Mammary epithelial cell (primary cell): Measurements from ENCODE around the gene HOXD12.

Source experiments
- CTCF ChIP-seq, 2 donors: IDR thresholded peaks in 1 of 2; conservative IDR thresholded peaks in 1 of 2; 2 replicates each; pipeline ENCODE4 v1.5.1; 2011 to 2012; ENCODE audit warnings: inconsistent platforms in 2 of 2, low read length in 2 of 2, mild to moderate bottlenecking in 2 of 2, control low read depth in 1 of 2, low read depth in 1 of 2; ENCODE audit not compliant: insufficient read depth in 1 of 2; ENCODE audit errors: extremely low read depth in 1 of 2
- EZH2 ChIP-seq: IDR thresholded peaks from 2 replicates; pipeline ENCODE4 v1.6.1; 2012; ENCODE audit warnings: low read length, inconsistent platforms, borderline replicate concordance

- no peak for TF ChIP-seq CTCF (conservative IDR thresholded peaks at IDR 0.05 in 1 of 2, IDR thresholded peaks at IDR 0.05 in 1 of 2; ENCODE audit: extremely low read depth in 1 of 2, insufficient read depth in 1 of 2, low read depth in 1 of 2, low read length in 2 of 2)
- TF ChIP-seq EZH2 = no peak
Observed at GRCh38 chr2:176056406-176056805, 43.2 kb upstream of the HOXD12 start.
